GM12878 (cell line): ENCODE data around the gene PPFIBP1.

Experiments
- IKZF2 ChIP-seq, 2 experiments: fragments of 450-650 bp; IDR thresholded peaks; 2 replicates each; pipeline ENCODE4 v1.6.1; 2017; ENCODE audit warnings: mild to moderate bottlenecking in 2 of 2, moderate library complexity in 2 of 2
- POLR2A ChIP-seq: IDR thresholded peaks from 2 replicates; pipeline ENCODE4 v1.6.1; 2011; ENCODE audit warnings: low read depth, mild to moderate bottlenecking, low read length
- RFX5 ChIP-seq: IDR thresholded peaks from 2 replicates; pipeline ENCODE4 v1.6.1; 2011; ENCODE audit warnings: low read depth, low read length, improper control_type of control experiment
- TBL1XR1 ChIP-seq: IDR thresholded peaks from 2 replicates; pipeline ENCODE4 v1.6.1; 2012; ENCODE audit warnings: low read depth, low read length, improper control_type of control experiment

GRCh38 chr12:27688671-27689070, 164.7 kb downstream of the PPFIBP1 start:
- no peak for TF ChIP-seq RFX5
- TF ChIP-seq IKZF2 (IDR thresholded peaks at IDR 0.05): no peak
- TF ChIP-seq POLR2A: no peak
- TF ChIP-seq TBL1XR1: no peak
